Mesenchymal stem cell (in vitro differentiated cells and primary cell): ENCODE data around the gene STARD10.

Experiments used
- DNase-seq: peaks from one replicate; pipeline ENCODE4 v3.0.0-alpha.2; 2013
- H2AFZ ChIP-seq: one replicate; pipeline ENCODE4 v1.6.1; 2013; ENCODE audit warnings: low read depth, mild to moderate bottlenecking, control low read depth, inconsistent platforms, low read length, moderate library complexity
- H2AK5ac ChIP-seq: 2 replicates; pipeline ENCODE4 v1.6.1; 2013; ENCODE audit warnings: low read length, moderate library complexity, mild to moderate bottlenecking, inconsistent platforms; ENCODE audit not compliant: severe bottlenecking
- H2BK120ac ChIP-seq: one replicate; pipeline ENCODE4 v1.6.1; 2013; ENCODE audit warnings: low read depth, mild to moderate bottlenecking, inconsistent platforms, low read length, moderate library complexity
- H2BK12ac ChIP-seq, 2 experiments: one replicate each; pipeline ENCODE4 v1.6.1; 2013; ENCODE audit warnings: inconsistent platforms in 2 of 2, low read length in 2 of 2, mild to moderate bottlenecking in 2 of 2, moderate library complexity in 2 of 2, control low read depth in 1 of 2
- H2BK15ac ChIP-seq: one replicate; pipeline ENCODE4 v1.6.1; 2013; ENCODE audit warnings: mild to moderate bottlenecking, low read depth, inconsistent platforms; ENCODE audit not compliant: poor library complexity, severe bottlenecking
- H2BK5ac ChIP-seq: 2 replicates; pipeline ENCODE4 v1.6.1; 2013; ENCODE audit warnings: low read depth, mild to moderate bottlenecking, low read length, control low read depth, inconsistent platforms; ENCODE audit not compliant: poor library complexity, severe bottlenecking
- H3K14ac ChIP-seq, 2 experiments: one replicate each; pipeline ENCODE4 v1.6.1; 2013; ENCODE audit warnings: inconsistent platforms in 2 of 2, low read length in 2 of 2, control low read depth in 1 of 2, mild to moderate bottlenecking in 1 of 2, moderate library complexity in 1 of 2
- H3K18ac ChIP-seq, 2 experiments: one replicate each; pipeline ENCODE4 v1.6.1; 2013; ENCODE audit warnings: inconsistent platforms in 2 of 2, low read length in 2 of 2, control low read depth in 1 of 2, low read depth in 1 of 2, mild to moderate bottlenecking in 1 of 2
- H3K23ac ChIP-seq, 2 experiments: one replicate each; pipeline ENCODE4 v1.6.1; 2013; ENCODE audit warnings: inconsistent platforms in 2 of 2, low read length in 2 of 2, mild to moderate bottlenecking in 2 of 2, moderate library complexity in 2 of 2, control low read depth in 1 of 2
- H3K27ac ChIP-seq: 2 replicates; pipeline ENCODE4 v1.5.1; 2013; ENCODE audit warnings: mild to moderate bottlenecking, moderate library complexity, low read length, control low read depth, inconsistent platforms; ENCODE audit not compliant: poor library complexity, severe bottlenecking
- H3K27me3 ChIP-seq, 2 experiments: 2 replicates each; pipeline versions ENCODE4 v1.6.1 to v1.7.0; 2013; ENCODE audit warnings: low read length in 2 of 2, mild to moderate bottlenecking in 2 of 2, moderate library complexity in 2 of 2, control low read depth in 1 of 2, inconsistent platforms in 1 of 2; ENCODE audit not compliant: control insufficient read depth in 1 of 2, insufficient read depth in 1 of 2
- H3K36me3 ChIP-seq, 2 experiments: 2 replicates each; pipeline versions ENCODE4 v1.6.1 to v1.7.0; 2013; ENCODE audit warnings: low read length in 2 of 2, control low read depth in 1 of 2, inconsistent platforms in 1 of 2, low read depth in 1 of 2, mild to moderate bottlenecking in 1 of 2; ENCODE audit not compliant: insufficient read depth in 2 of 2, control insufficient read depth in 1 of 2
- H3K4ac ChIP-seq, 2 experiments: one replicate each; pipeline ENCODE4 v1.6.1; 2013; ENCODE audit warnings: inconsistent platforms in 2 of 2, low read length in 2 of 2, mild to moderate bottlenecking in 2 of 2, moderate library complexity in 2 of 2, control low read depth in 1 of 2, low read depth in 1 of 2
- H3K4me1 ChIP-seq: 2 replicates; pipeline ENCODE4 v1.6.1; 2013; ENCODE audit warnings: low read depth, low read length, control low read depth; ENCODE audit not compliant: control insufficient read depth, insufficient read depth
- H3K4me2 ChIP-seq: 2 replicates; pipeline ENCODE4 v1.6.1; 2013; ENCODE audit warnings: low read length, mild to moderate bottlenecking, inconsistent platforms; ENCODE audit not compliant: poor library complexity, severe bottlenecking
- H3K4me3 ChIP-seq, 2 experiments: 2 replicates each; pipeline versions ENCODE4 v1.5.1 to v1.7.0; 2013; ENCODE audit warnings: low read length in 2 of 2, mild to moderate bottlenecking in 2 of 2, control low read depth in 1 of 2, low read depth in 1 of 2; ENCODE audit not compliant: insufficient read depth in 1 of 2
- H3K79me1 ChIP-seq: replicated peaks from 2 replicates; pipeline ENCODE4 v1.6.1; 2013; ENCODE audit warnings: mild to moderate bottlenecking, control low read depth, low read length, inconsistent platforms; ENCODE audit not compliant: poor library complexity, severe bottlenecking
- H3K9ac ChIP-seq: 2 replicates; pipeline ENCODE4 v1.7.0; 2013; ENCODE audit warnings: mild to moderate bottlenecking, low read length, moderate library complexity
- H3K9me3 ChIP-seq: 2 replicates; pipeline ENCODE4 v1.7.0; 2013; ENCODE audit warnings: mild to moderate bottlenecking, low read length; ENCODE audit not compliant: control insufficient read depth
- H4K8ac ChIP-seq: one replicate; pipeline ENCODE4 v1.6.1; 2013; ENCODE audit warnings: inconsistent platforms, mild to moderate bottlenecking, low read length, moderate library complexity
- H4K91ac ChIP-seq: one replicate; pipeline ENCODE4 v1.6.1; 2013; ENCODE audit warnings: mild to moderate bottlenecking, low read length, inconsistent platforms
- WGBS: methylation state at CpG from one replicate; pipeline ENCODE4 v1.1.7; 2013; ENCODE audit warnings: mixed read lengths; 5-methylcytosine and 5-hydroxymethylcytosine counted together

The STARD10 gene

DNA sequence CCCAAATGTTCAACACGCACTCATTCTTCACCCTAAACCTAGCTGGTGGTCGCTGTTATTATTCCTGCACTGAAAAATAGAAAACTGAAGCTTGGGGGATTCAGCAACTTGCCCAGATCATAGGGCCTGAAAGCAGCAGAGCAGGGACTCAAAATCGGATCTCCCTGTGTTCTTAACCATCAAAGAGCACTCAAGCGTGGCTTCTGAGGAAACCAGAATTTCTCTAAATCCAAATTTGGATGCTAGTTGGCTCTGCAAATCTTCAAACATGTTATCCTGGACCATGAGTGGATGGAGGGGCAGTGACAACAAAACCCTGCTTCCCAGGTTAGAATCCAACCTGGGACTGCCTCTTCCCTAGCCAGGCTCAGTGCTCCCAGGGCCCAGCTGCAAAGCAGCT lies 30.0 kb downstream of the STARD10 start:
- H3K23ac ChIP-seq: no peak overlapping the region
- peaks cover 23% of the 10 kb centered on the region for H3K4me1 ChIP-seq
- H2BK5ac ChIP-seq: no peak overlapping the region
- no peak overlapping the region for H3K27ac ChIP-seq
- H3K18ac ChIP-seq: no peak overlapping the region
- peaks cover 0 to 3% of the 10 kb centered on the region in 2 experiments for H3K36me3 ChIP-seq
- no peak for DNase-seq
- H3K14ac ChIP-seq: no peak overlapping the region
- H3K9ac ChIP-seq: no peak overlapping the region
- no peak overlapping the region for H2BK120ac ChIP-seq
- WGBS: 93% methylated on average over 4 of the region's 4 CpGs
- H2BK12ac ChIP-seq: no peak overlapping the region
- no peak overlapping the region for H4K91ac ChIP-seq
- no peak overlapping the region for H2AFZ ChIP-seq
- no peak overlapping the region for H2AK5ac ChIP-seq
- H2BK15ac ChIP-seq: no peak overlapping the region
- no peak overlapping the region for H3K4me3 ChIP-seq
- H3K27me3 ChIP-seq: no peaks in the 10 kb centered on the region
- H3K79me1 ChIP-seq: peaks cover 10% of the 10 kb centered on the region
- H3K4ac ChIP-seq: peak overlapping the region in 1 of 2 experiments; percentile 37
- H4K8ac ChIP-seq: no peak overlapping the region
- H3K9me3 ChIP-seq: no peaks in the 10 kb centered on the region
- no peak overlapping the region for H3K4me2 ChIP-seq

DNA sequence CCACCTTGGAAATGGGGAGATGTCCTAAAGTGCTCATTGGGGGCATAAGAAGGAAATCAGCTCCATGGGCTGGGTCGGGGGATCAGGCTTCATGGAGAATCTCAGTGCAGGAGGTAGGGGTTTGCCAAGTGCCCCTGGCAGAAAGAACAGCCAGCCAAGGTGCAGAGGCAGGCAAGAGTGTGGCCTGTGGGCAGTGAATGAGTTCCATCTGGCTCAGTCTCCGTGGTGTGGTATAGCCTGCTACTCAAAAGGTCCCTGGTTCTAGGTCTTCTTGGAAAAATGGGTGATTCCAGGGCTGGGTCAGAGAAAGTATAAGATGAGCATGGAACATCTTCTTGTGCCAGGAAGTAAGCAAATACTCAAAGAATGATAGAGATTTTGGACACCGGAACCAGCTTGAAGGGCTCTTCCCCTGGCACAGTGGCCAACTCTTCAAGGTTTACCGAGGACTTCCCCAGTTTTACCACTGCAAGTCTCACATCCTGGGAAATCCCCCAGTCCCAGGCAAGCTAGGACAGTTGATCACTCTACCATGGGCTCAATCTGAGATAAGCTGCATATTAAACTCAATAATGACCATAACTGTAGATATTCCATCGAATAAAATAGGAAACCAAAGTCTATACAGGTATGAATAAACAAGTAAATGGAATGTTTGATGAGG lies 31.1 kb downstream of the STARD10 start:
- DNase-seq: no peak
- Histone ChIP-seq H3K9ac (no peak overlapping the region), H3K23ac (no peak overlapping the region), H3K27me3 (no peaks in the 10 kb centered on the region), H2BK15ac (no peak overlapping the region), H2BK12ac (no peak overlapping the region), H3K27ac (no peak overlapping the region), H3K4me1 (peaks cover 30% of the 10 kb centered on the region), H3K4ac (no peak overlapping the region), H3K9me3 (no peaks in the 10 kb centered on the region), H4K91ac (no peak overlapping the region), H4K8ac (no peak overlapping the region), H2AFZ (no peak overlapping the region), H3K4me3 (no peak overlapping the region), H2BK120ac (no peak overlapping the region), H3K4me2 (no peak overlapping the region), H3K14ac (no peak overlapping the region), H2BK5ac (no peak overlapping the region), H3K18ac (no peak overlapping the region), H3K36me3 (peaks cover 0 to 3% of the 10 kb centered on the region in 2 experiments), H2AK5ac (peak overlapping the region; percentile 49), H3K79me1 (peaks cover 8% of the 10 kb centered on the region)
- 93% methylated on average over 4 of the region's 5 CpGs for WGBS

DNA sequence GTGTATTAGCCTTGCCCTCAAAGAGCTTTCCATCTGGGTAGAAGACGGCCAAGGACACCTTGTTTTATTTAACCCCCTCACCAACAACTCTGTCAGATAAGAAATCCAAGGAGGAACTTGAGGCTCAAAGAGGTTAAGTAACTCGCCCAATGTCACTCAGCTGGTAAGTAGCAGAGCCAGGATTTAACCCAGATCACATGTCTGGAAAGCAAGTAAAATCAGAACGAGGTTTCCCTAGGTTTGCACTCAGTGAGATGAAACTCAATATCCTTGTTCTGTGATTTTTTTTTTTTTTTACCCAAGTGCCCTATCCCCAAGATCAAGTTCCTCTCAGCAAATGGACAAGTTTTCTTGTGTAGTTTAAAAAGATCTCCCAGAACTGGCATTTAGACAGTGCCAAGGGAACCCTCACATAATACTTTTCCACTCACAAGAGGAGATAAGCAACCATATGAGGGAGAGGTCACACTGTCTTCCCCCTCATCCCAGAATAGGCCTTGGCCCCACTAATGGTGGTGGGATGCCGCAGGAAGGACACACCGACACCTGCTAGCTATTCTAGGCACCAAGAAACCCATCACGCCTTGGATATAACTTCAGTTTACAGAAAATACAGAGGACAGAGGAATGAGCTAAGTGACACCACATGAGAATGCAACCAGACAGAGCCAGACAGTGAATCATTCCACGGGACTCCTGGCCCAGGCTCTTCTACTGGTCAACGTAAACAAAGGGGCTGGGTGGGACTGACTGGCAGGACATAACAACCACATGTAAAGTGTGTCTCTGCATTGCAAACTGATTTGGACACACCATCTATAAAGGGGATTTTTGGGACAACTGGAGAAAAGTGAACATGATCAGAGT lies 33.1 kb downstream of the STARD10 start:
- no peaks in the 10 kb centered on the region for H3K27me3 ChIP-seq
- H3K4me1 ChIP-seq: peaks cover 22% of the 10 kb centered on the region
- H3K4ac ChIP-seq: no peak overlapping the region
- H3K79me1 ChIP-seq: peaks cover 4% of the 10 kb centered on the region
- no peak overlapping the region for H3K18ac ChIP-seq
- H4K8ac ChIP-seq: no peak overlapping the region
- no peak overlapping the region for H3K4me3 ChIP-seq
- peak overlapping the region; percentile 65 for H2BK15ac ChIP-seq
- H3K14ac ChIP-seq: peak overlapping the region in 1 of 2 experiments; percentile 38
- no peak overlapping the region for H2AFZ ChIP-seq
- DNase-seq: peak; percentile 89
- peaks cover 0 to 19% of the 10 kb centered on the region in 2 experiments for H3K36me3 ChIP-seq
- peak overlapping the region; percentile 37 for H2AK5ac ChIP-seq
- no peak overlapping the region for H3K23ac ChIP-seq
- no peak overlapping the region for H3K9ac ChIP-seq
- H4K91ac ChIP-seq: no peak overlapping the region
- no peak overlapping the region for H2BK5ac ChIP-seq
- WGBS: 73% methylated on average over 8 of the region's 8 CpGs
- H2BK120ac ChIP-seq: no peak overlapping the region
- H3K4me2 ChIP-seq: no peak overlapping the region
- H3K9me3 ChIP-seq: no peaks in the 10 kb centered on the region
- no peak overlapping the region for H2BK12ac ChIP-seq
- no peak overlapping the region for H3K27ac ChIP-seq

DNA sequence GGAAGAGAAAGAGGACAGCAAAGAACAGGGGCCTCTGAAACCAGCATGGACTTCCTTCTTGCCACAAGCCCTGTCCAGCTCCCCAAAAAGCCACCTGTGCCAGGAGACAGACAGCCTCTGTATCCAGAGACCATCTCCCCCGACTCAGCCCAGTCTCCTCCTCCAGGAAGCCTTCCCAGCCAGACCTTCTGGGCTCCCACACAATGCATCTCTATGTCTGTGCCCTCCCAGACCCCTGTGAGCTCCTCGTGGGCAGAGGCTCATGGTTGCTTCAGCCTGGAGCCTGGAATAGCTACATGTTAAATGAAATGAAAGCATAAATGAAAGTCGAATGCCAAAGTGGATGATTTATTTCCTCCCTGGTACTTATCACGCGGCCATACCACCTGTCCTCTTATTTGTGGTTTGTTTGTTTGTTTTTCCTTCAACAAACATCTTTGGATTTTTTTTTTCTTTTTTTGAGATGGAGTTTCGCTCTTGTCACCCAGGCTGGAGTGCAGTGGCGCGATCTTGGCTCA lies 34.3 kb downstream of the STARD10 start:
- H3K27me3 ChIP-seq: no peaks in the 10 kb centered on the region
- H3K23ac ChIP-seq: no peak overlapping the region
- no peak overlapping the region for H3K14ac ChIP-seq
- no peak overlapping the region for H3K4me2 ChIP-seq
- peak overlapping the region; percentile 51 for H2AK5ac ChIP-seq
- no peak for DNase-seq
- no peaks in the 10 kb centered on the region for H3K9me3 ChIP-seq
- 89% methylated on average over 4 of the region's 8 CpGs for WGBS
- peaks cover 0 to 27% of the 10 kb centered on the region in 2 experiments for H3K36me3 ChIP-seq
- no peak overlapping the region for H3K9ac ChIP-seq
- no peak overlapping the region for H2BK15ac ChIP-seq
- no peak overlapping the region for H4K91ac ChIP-seq
- no peak overlapping the region for H3K18ac ChIP-seq
- H3K4me3 ChIP-seq: no peak overlapping the region
- peak overlapping the region in 1 of 2 experiments; percentile 2 for H2BK12ac ChIP-seq
- no peak overlapping the region for H2BK120ac ChIP-seq
- no peak overlapping the region for H3K4ac ChIP-seq
- peaks cover 22% of the 10 kb centered on the region for H3K4me1 ChIP-seq
- H2AFZ ChIP-seq: no peak overlapping the region
- peak overlapping the region; percentile 11 for H2BK5ac ChIP-seq
- no peak overlapping the region for H3K27ac ChIP-seq
- H3K79me1 ChIP-seq: peaks cover 2% of the 10 kb centered on the region
- H4K8ac ChIP-seq: no peak overlapping the region
